Measurements from ENCODE around the gene PLEKHG4B. TPM values are rescaled to one million over a fixed set of nuclear protein-coding genes. Genes with fewer than 3 reads are reported as not detected.
"Not testable (repeated sequence)": the region's sequence is repeated elsewhere in the genome, so short reads cannot be mapped to it uniquely, and the experiment has no call there.

PLEKHG4B gene
- total RNA-seq, 2 donors from 2014 or later: 0.05 to 0.17 TPM

- Histone ChIP-seq H3K9ac (ENCODE audit: low read depth in 2 of 2, low read length in 2 of 2) (no peak overlapping the region), H3K27ac (no peak overlapping the region), H3K27me3 (peaks cover 19% of the 10 kb centered on the region), H3K9me3 (no peaks in the 10 kb centered on the region), H3K4me3 (no peak overlapping the region), H3K36me3 (no peaks in the 10 kb centered on the region), H3K4me1 (no peaks in the 10 kb centered on the region)
- DNase-seq: no peak
- intact Hi-C loops (cut with DNase I): no loop called here
- TF ChIP-seq CTCF (IDR thresholded peaks at IDR 0.05): no peak
These were observed 3.4 kb downstream of the PLEKHG4B start for GRCh38 chr5:95241-95980.

GRCh38 chr5:96976-97660 is 5.2 kb downstream of the PLEKHG4B start:
- no peak for TF ChIP-seq CTCF (IDR thresholded peaks at IDR 0.05)
- H3K27ac ChIP-seq: no peak overlapping the region
- no peaks in the 10 kb centered on the region for H3K9me3 ChIP-seq
- no peak overlapping the region for H3K4me3 ChIP-seq
- DNase-seq: no peak
- H3K9ac ChIP-seq (ENCODE audit: low read depth in 2 of 2, low read length in 2 of 2): no peak overlapping the region
- intact Hi-C loops (cut with DNase I): no loop called here
- peaks cover 9% of the 10 kb centered on the region for H3K27me3 ChIP-seq
- H3K4me1 ChIP-seq: no peaks in the 10 kb centered on the region
- no peaks in the 10 kb centered on the region for H3K36me3 ChIP-seq

DNA sequence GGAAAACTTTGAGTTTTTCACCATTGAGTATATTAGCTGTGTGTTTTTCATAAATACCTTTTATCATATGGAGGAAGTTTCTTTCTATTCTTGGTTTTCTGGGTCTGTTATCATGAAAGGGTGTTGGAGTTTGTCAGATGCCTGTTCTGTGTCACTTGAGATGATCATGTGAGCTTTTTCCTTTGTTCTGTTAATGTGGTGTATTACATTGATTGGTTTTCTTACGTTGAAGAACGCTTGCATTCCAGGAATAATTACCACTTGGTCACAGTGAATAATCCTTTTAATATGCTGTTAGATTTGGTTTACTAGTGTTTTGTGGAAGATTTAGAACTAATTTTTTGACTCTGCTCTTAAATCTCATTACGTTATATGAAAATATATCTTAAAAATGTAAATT is 7.8 kb downstream of the PLEKHG4B start:
- no peak for DNase-seq
- Histone ChIP-seq H3K27me3 (no peaks in the 10 kb centered on the region), H3K27ac (no peak overlapping the region), H3K4me3 (no peak overlapping the region), H3K4me1 (no peaks in the 10 kb centered on the region), H3K9me3 (no peaks in the 10 kb centered on the region), H3K9ac (ENCODE audit: low read depth in 2 of 2, low read length in 2 of 2) (no peak overlapping the region), H3K36me3 (no peaks in the 10 kb centered on the region)
- intact Hi-C loops (cut with DNase I): no loop called here
- TF ChIP-seq CTCF (IDR thresholded peaks at IDR 0.05): no peak

GRCh38 chr5:102411-103043 is 10.6 kb downstream of the PLEKHG4B start:
- TF ChIP-seq CTCF (IDR thresholded peaks at IDR 0.05): no peak
- Histone ChIP-seq H3K9ac (ENCODE audit: low read depth in 2 of 2, low read length in 2 of 2) (no peak overlapping the region), H3K4me1 (no peaks in the 10 kb centered on the region), H3K27ac (no peak overlapping the region), H3K4me3 (no peak overlapping the region), H3K9me3 (no peaks in the 10 kb centered on the region), H3K27me3 (no peaks in the 10 kb centered on the region), H3K36me3 (no peaks in the 10 kb centered on the region)
- intact Hi-C loops (cut with DNase I): no loop called here
- DNase-seq: no peak

- H3K4me3 ChIP-seq; H3K27ac ChIP-seq; H3K36me3 ChIP-seq; intact Hi-C loops (cut with DNase I); H3K27me3 ChIP-seq; DNase-seq; H3K9me3 ChIP-seq; H3K4me1 ChIP-seq; H3K9ac ChIP-seq (ENCODE audit: low read depth in 2 of 2, low read length in 2 of 2): not testable (repeated sequence)
These were observed 12.1 kb downstream of the PLEKHG4B start for GRCh38 chr5:104106-104505.

All from colonic mucosa (tissue), 4 donors.